Retina (tissue), 1 donor: ENCODE data around the gene SPARC.

Experiments
- DNase-seq: peaks from one replicate; pipeline ENCODE4 v3.0.0-alpha.2; 2016

Gene SPARC

GRCh38 chr5:151618907-151619306 lies 67.8 kb downstream of the SPARC start:
- DNase-seq, result no peak

- no peak for DNase-seq
Observed at GRCh38 chr5:151617841-151618710, 68.6 kb downstream of the SPARC start.

GRCh38 chr5:151617383-151617840 lies 69.3 kb downstream of the SPARC start:
- DNase-seq, result no peak

GRCh38 chr5:151615431-151615830 lies 71.3 kb downstream of the SPARC start:
- DNase-seq, result no peak

- no peak for DNase-seq
Observed at GRCh38 chr5:151614565-151614964, 72.2 kb downstream of the SPARC start.

- DNase-seq, result no peak
Observed at GRCh38 chr5:151612689-151613427, 73.9 kb downstream of the SPARC start.

GRCh38 chr5:151611127-151611775 lies 75.5 kb downstream of the SPARC start:
- no peak for DNase-seq
